GM23248 (cell line): Measurements from ENCODE around the gene CCDC192. TPM values are rescaled to one million over a fixed set of nuclear protein-coding genes. Genes with fewer than 3 reads are reported as not detected.

Experiments used
- DNase-seq: peaks from one replicate; pipeline ENCODE4 v3.0.0-alpha.2; 2015
- H2AFZ ChIP-seq: fragments of 200-600 bp; sonication (generic); 2 replicates; pipeline ENCODE4 v1.6.1; 2016; ENCODE audit warnings: antibody characterized with exemption
- H3F3A ChIP-seq: fragments of 200-600 bp; sonication (generic); 2 replicates; pipeline ENCODE4 v1.6.1; 2016; ENCODE audit warnings: mild to moderate bottlenecking, antibody characterized with exemption, mixed run types; ENCODE audit not compliant: insufficient read depth
- H3K27ac ChIP-seq: fragments of 200-600 bp; sonication (generic); 2 replicates; pipeline ENCODE4 v1.5.1; 2016; ENCODE audit warnings: mild to moderate bottlenecking
- H3K27me3 ChIP-seq: fragments of 200-600 bp; sonication (generic); replicated peaks from 2 replicates; pipeline ENCODE4 v1.6.1; 2016; ENCODE audit warnings: mild to moderate bottlenecking; ENCODE audit not compliant: insufficient read depth
- H3K36me3 ChIP-seq: fragments of 200-600 bp; sonication (generic); 2 replicates; pipeline ENCODE4 v1.6.1; 2016; ENCODE audit warnings: low read depth, mild to moderate bottlenecking
- H3K4me1 ChIP-seq: fragments of 200-600 bp; sonication (generic); 2 replicates; pipeline ENCODE4 v1.6.1; 2016; ENCODE audit warnings: mild to moderate bottlenecking; ENCODE audit not compliant: insufficient read depth
- H3K4me2 ChIP-seq: fragments of 200-600 bp; sonication (generic); one replicate; pipeline ENCODE4 v1.6.1; 2016; ENCODE audit warnings: mild to moderate bottlenecking; ENCODE audit not compliant: unreplicated experiment
- H3K4me3 ChIP-seq: fragments of 200-600 bp; sonication (generic); 2 replicates; pipeline ENCODE4 v1.5.1; 2016; ENCODE audit warnings: mild to moderate bottlenecking
- H3K79me2 ChIP-seq: fragments of 200-600 bp; sonication (generic); 2 replicates; pipeline ENCODE4 v1.6.1; 2016; ENCODE audit warnings: mild to moderate bottlenecking; ENCODE audit not compliant: insufficient read depth
- H3K9ac ChIP-seq: fragments of 200-600 bp; sonication (generic); 2 replicates; pipeline ENCODE4 v1.6.1; 2016; ENCODE audit warnings: mild to moderate bottlenecking
- H3K9me2 ChIP-seq: fragments of 200-600 bp; sonication (generic); 2 replicates; pipeline ENCODE4 v1.6.1; 2016; ENCODE audit warnings: mixed run types, mild to moderate bottlenecking, moderate library complexity; ENCODE audit not compliant: insufficient read depth
- H3K9me3 ChIP-seq: fragments of 200-600 bp; sonication (generic); one replicate; pipeline ENCODE4 v1.6.1; 2017; ENCODE audit warnings: low read depth
- H4K20me1 ChIP-seq: fragments of 200-600 bp; sonication (generic); 2 replicates; pipeline ENCODE4 v1.6.0; 2016; ENCODE audit not compliant: insufficient read depth
- EZH2 ChIP-seq: fragments of 200-600 bp; sonication (generic); IDR thresholded peaks from 2 replicates; pipeline ENCODE4 v1.6.1; 2018; ENCODE audit warnings: antibody characterized with exemption, mild to moderate bottlenecking; ENCODE audit not compliant: insufficient read depth, poor library complexity, severe bottlenecking
- EZH2phosphoT487 ChIP-seq: fragments of 200-600 bp; sonication (generic); IDR thresholded peaks from 2 replicates; pipeline ENCODE4 v1.6.1; 2018; ENCODE audit warnings: antibody characterized with exemption, moderate library complexity, mild to moderate bottlenecking, low read depth; ENCODE audit not compliant: insufficient read depth
- WGBS, 2 experiments: methylation state at CpG; one replicate each; pipeline ENCODE4 v1.1.6; 2015 to 2017; ENCODE audit warnings: low lambda C conversion rate in 2 of 2, low coverage in 1 of 2; ENCODE audit errors: missing lambda C conversion rate in 2 of 2; 5-methylcytosine and 5-hydroxymethylcytosine counted together
- in situ Hi-C: fragments of 300-500 bp; cut with MboI; formaldehyde crosslinking; loops from 2 replicates; pipeline ENCODE4 v1.15.0; 2020
- polyA plus RNA-seq: library from polyadenylated mRNA; unstranded; fragments of >200 nt; fragmentation: Nextera tagmentation; extraction: Ambion mirVana; gene quantifications from 2 replicates; pipeline ENCODE4 v1.2.1, GENCODE V29; 2016
- total RNA-seq: library from RNA; depleted of rRNA; stranded (reverse); fragments of >200 nt; shearing (Covaris generic); gene quantifications from 2 replicates; pipeline ENCODE4 v1.2.3, GENCODE V29; 2014

CCDC192 gene
- total and polyA plus RNA-seq, 2 experiments from 2014 or later = 0.40 TPM; not detected in 1

GRCh38 chr5:127944125-127944524, 240.9 kb downstream of the CCDC192 start:
- DNase-seq = no peak

GRCh38 chr5:127947941-127948340, 244.8 kb downstream of the CCDC192 start:
- Histone ChIP-seq H3K79me2 (no peaks in the 10 kb centered on the region), H3K27ac (no peak overlapping the region), H3K27me3 (no peaks in the 10 kb centered on the region), H3K4me1 (no peaks in the 10 kb centered on the region), H3F3A (no peaks in the 10 kb centered on the region), H2AFZ (no peak overlapping the region), H3K36me3 (no peaks in the 10 kb centered on the region), H3K9ac (no peak overlapping the region), H4K20me1 (no peaks in the 10 kb centered on the region), H3K9me2 (no peaks in the 10 kb centered on the region), H3K4me2 (no peak overlapping the region), H3K9me3 (no peaks in the 10 kb centered on the region), H3K4me3 (no peak overlapping the region)
- no peak for TF ChIP-seq EZH2phosphoT487
- no peak for TF ChIP-seq EZH2
- 95 to 100% methylated on average over 1 of the region's 1 CpG for whole genome bisulfite sequencing, 2 experiments
- in situ Hi-C loops = no loop called here
- no peak for DNase-seq

More at GRCh38 chr5:127944125-127944524, 240.9 kb downstream of the CCDC192 start:
- Histone ChIP-seq H3K36me3 (no peaks in the 10 kb centered on the region), H3K27ac (no peak overlapping the region), H4K20me1 (no peaks in the 10 kb centered on the region), H3K9ac (no peak overlapping the region), H2AFZ (no peak overlapping the region), H3K9me2 (no peaks in the 10 kb centered on the region), H3K4me1 (no peaks in the 10 kb centered on the region), H3K4me3 (no peak overlapping the region), H3K79me2 (no peaks in the 10 kb centered on the region), H3F3A (no peaks in the 10 kb centered on the region), H3K4me2 (no peak overlapping the region), H3K27me3 (no peaks in the 10 kb centered on the region), H3K9me3 (no peaks in the 10 kb centered on the region)
- no peak for TF ChIP-seq EZH2
- no peak for TF ChIP-seq EZH2phosphoT487
- 89 to 92% methylated on average over 5 of the region's 5 CpGs for whole genome bisulfite sequencing, 2 experiments
- in situ Hi-C loops = no loop called here

GRCh38 chr5:127950707-127951391, 247.7 kb downstream of the CCDC192 start:
- Histone ChIP-seq H3K4me3 (no peak overlapping the region), H3K4me2 (no peak overlapping the region), H3K9ac (no peak overlapping the region), H3K36me3 (no peaks in the 10 kb centered on the region), H3K4me1 (no peaks in the 10 kb centered on the region), H3F3A (no peaks in the 10 kb centered on the region), H4K20me1 (no peaks in the 10 kb centered on the region), H2AFZ (no peak overlapping the region), H3K79me2 (no peaks in the 10 kb centered on the region), H3K9me2 (no peaks in the 10 kb centered on the region), H3K27ac (no peak overlapping the region), H3K27me3 (no peaks in the 10 kb centered on the region), H3K9me3 (no peaks in the 10 kb centered on the region)
- WGBS, 2 experiments = 90 to 92% methylated on average over 6 of the region's 6 CpGs
- in situ Hi-C loops = no loop called here
- no peak for TF ChIP-seq EZH2
- no peak for TF ChIP-seq EZH2phosphoT487
- DNase-seq = no peak

GRCh38 chr5:127951791-127952190, 248.6 kb downstream of the CCDC192 start:
- TF ChIP-seq EZH2phosphoT487 (no peak), EZH2 (no peak)
- DNase-seq = no peak
- Histone ChIP-seq H4K20me1 (no peaks in the 10 kb centered on the region), H3K9me2 (no peaks in the 10 kb centered on the region), H3K9me3 (no peaks in the 10 kb centered on the region), H3K36me3 (no peaks in the 10 kb centered on the region), H3K79me2 (no peaks in the 10 kb centered on the region), H3K9ac (no peak overlapping the region), H3K4me3 (no peak overlapping the region), H3K27me3 (no peaks in the 10 kb centered on the region), H3F3A (no peaks in the 10 kb centered on the region), H2AFZ (no peak overlapping the region), H3K4me1 (0 out of 2 replicates have a peak, but pooled peaks cover under 1% of the 10 kb centered on the region), H3K4me2 (no peak overlapping the region), H3K27ac (no peak overlapping the region)
- in situ Hi-C loops = no loop called here
- 96% methylated on average over 4 of the region's 4 CpGs for WGBS, 2 experiments

GRCh38 chr5:127957183-127957582, 254.0 kb downstream of the CCDC192 start:
- peak; percentile 67 for DNase-seq
- no peak overlapping the region for H3K9ac ChIP-seq
- no peaks in the 10 kb centered on the region for H3K79me2 ChIP-seq
- H3K4me3 ChIP-seq = no peak overlapping the region
- H2AFZ ChIP-seq = no peak overlapping the region
- no peaks in the 10 kb centered on the region for H3K36me3 ChIP-seq
- no peaks in the 10 kb centered on the region for H4K20me1 ChIP-seq
- H3K27me3 ChIP-seq = no peaks in the 10 kb centered on the region
- in situ Hi-C loops = no loop called here
- no peak overlapping the region for H3K4me2 ChIP-seq
- H3K4me1 ChIP-seq = peaks cover 15% of the 10 kb centered on the region
- 28 to 40% methylated on average over 2 of the region's 2 CpGs for WGBS, 2 experiments
- no peaks in the 10 kb centered on the region for H3K9me3 ChIP-seq
- H3F3A ChIP-seq = no peaks in the 10 kb centered on the region
- TF ChIP-seq EZH2phosphoT487 (no peak), EZH2 (no peak)
- H3K27ac ChIP-seq = no peak overlapping the region
- H3K9me2 ChIP-seq = no peaks in the 10 kb centered on the region
